DND-41 (cell line): ENCODE measurements around the gene BAIAP2.

ENCODE experiments used
- ATAC-seq: fragments of 200-7000 bp; cut with Tn5 transposase; 3 replicates; pipeline ENCODE4 v1.9.1; 2021; ENCODE audit warnings: low read depth; ENCODE audit not compliant: insufficient read depth
- DNase-seq: peaks from one replicate; pipeline ENCODE4 v3.0.0-alpha.2; 2020
- H2AFZ ChIP-seq: 2 replicates; pipeline ENCODE4 v1.6.0; 2012; ENCODE audit warnings: low read depth, low read length
- H3K27ac ChIP-seq: 2 replicates; pipeline ENCODE4 v1.5.1; 2012; ENCODE audit warnings: low read length, inconsistent platforms
- H3K27me3 ChIP-seq: fragments of 200-600 bp; sonication (generic); 2 replicates; pipeline ENCODE4 v1.6.0; 2012; ENCODE audit warnings: low read length, mild to moderate bottlenecking, inconsistent platforms; ENCODE audit not compliant: insufficient read depth, poor library complexity
- H3K36me3 ChIP-seq: 2 replicates; pipeline ENCODE4 v1.5.1; 2012; ENCODE audit warnings: low read length, inconsistent platforms; ENCODE audit not compliant: insufficient read depth
- H3K4me1 ChIP-seq: 2 replicates; pipeline ENCODE4 v1.5.1; 2012; ENCODE audit warnings: mild to moderate bottlenecking, low read length; ENCODE audit not compliant: insufficient read depth
- H3K4me2 ChIP-seq: 2 replicates; pipeline ENCODE4 v1.6.0; 2012; ENCODE audit warnings: mild to moderate bottlenecking, moderate library complexity, low read length, inconsistent platforms; ENCODE audit not compliant: insufficient read depth
- H3K4me3 ChIP-seq, 2 experiments: fragments of 200-600 bp in 1 of 2; shearing (Covaris generic) in 1 of 2; 2 replicates each; pipeline ENCODE4 v1.5.1; 2012 to 2016; ENCODE audit warnings: inconsistent platforms in 2 of 2, low read length in 2 of 2, mild to moderate bottlenecking in 2 of 2, low read depth in 1 of 2, moderate library complexity in 1 of 2
- H3K79me2 ChIP-seq: 2 replicates; pipeline ENCODE4 v1.6.0; 2012; ENCODE audit warnings: low read length, inconsistent platforms; ENCODE audit not compliant: insufficient read depth
- H3K9ac ChIP-seq: 2 replicates; pipeline ENCODE4 v1.6.0; 2012; ENCODE audit warnings: low read depth, mild to moderate bottlenecking, inconsistent platforms, low read length, moderate library complexity
- H3K9me3 ChIP-seq: 2 replicates; pipeline ENCODE4 v1.5.1; 2012; ENCODE audit warnings: low read length, moderate library complexity, mild to moderate bottlenecking, inconsistent platforms; ENCODE audit not compliant: insufficient read depth, severe bottlenecking
- H4K20me1 ChIP-seq: 2 replicates; pipeline ENCODE4 v1.6.0; 2012; ENCODE audit warnings: low read length; ENCODE audit not compliant: insufficient read depth
- EZH2 ChIP-seq: IDR thresholded peaks from 3 replicates; pipeline ENCODE4 v1.6.1; 2012; ENCODE audit warnings: borderline replicate concordance, low read depth, mild to moderate bottlenecking, moderate library complexity, low read length, inconsistent platforms; ENCODE audit not compliant: severe bottlenecking
- TF ChIP-seq, protein P1 (sequence below): IDR thresholded peaks from 2 replicates; pipeline ENCODE4 v1.5.1; 2012; ENCODE audit warnings: borderline replicate concordance, low read length, moderate library complexity, mild to moderate bottlenecking; ENCODE audit not compliant: poor library complexity, severe bottlenecking; ENCODE audit errors: extremely low read depth

Gene BAIAP2

DNA sequence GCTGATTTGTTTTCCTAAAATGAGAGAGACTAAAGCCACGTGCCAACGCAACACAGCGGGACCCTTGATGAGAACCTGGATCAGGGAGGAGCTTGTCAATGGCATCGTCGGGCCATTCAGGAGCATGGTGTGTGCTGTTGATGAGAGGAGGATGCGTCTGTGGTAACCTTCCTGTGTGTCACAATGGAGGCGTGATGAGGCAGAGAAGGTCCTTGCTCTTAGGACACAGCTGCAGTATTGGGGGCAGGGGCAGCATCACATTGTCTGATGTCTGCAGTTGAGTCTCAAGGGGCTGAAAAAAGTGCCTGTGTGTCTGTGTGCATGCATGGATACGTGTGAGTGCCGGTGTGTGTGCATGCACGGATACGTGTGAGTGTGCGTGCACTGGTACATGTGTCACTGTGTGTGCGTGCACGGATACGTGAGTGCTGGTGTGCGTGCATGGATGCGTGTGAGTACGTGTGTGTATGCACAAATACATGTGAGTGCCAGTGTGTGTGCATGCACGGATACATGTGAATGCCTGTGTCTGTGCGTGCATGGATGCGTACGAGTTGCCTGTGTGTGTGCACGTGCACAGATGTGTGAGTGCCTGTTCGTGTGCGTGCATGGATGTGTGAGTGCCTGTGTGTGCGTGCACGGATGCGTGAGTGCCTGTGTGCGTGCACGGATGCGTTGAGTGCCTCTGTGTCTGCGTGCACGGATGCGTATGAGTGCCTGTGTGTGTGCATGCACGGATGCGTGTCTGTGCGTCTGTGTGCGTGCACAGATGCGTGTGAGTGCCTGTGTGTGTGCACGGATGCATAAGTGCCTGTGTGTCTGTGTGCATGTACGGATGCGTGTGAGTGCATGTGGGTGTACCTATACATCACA, 39.3 kb downstream of the BAIAP2 start:
- H3K27me3 ChIP-seq = no peaks in the 10 kb centered on the region
- no peaks in the 10 kb centered on the region for H3K36me3 ChIP-seq
- H3K4me1 ChIP-seq = no peaks in the 10 kb centered on the region
- DNase-seq = no peak
- H3K9ac ChIP-seq = no peak overlapping the region
- H3K4me3 ChIP-seq = no peak overlapping the region
- H3K27ac ChIP-seq = no peak overlapping the region
- H3K79me2 ChIP-seq = no peaks in the 10 kb centered on the region
- no peak for ATAC-seq
- H3K4me2 ChIP-seq = no peak overlapping the region
- no peaks in the 10 kb centered on the region for H3K9me3 ChIP-seq
- no peak overlapping the region for H2AFZ ChIP-seq
- no peak for TF ChIP-seq EZH2
- TF ChIP-seq, protein P1, sequence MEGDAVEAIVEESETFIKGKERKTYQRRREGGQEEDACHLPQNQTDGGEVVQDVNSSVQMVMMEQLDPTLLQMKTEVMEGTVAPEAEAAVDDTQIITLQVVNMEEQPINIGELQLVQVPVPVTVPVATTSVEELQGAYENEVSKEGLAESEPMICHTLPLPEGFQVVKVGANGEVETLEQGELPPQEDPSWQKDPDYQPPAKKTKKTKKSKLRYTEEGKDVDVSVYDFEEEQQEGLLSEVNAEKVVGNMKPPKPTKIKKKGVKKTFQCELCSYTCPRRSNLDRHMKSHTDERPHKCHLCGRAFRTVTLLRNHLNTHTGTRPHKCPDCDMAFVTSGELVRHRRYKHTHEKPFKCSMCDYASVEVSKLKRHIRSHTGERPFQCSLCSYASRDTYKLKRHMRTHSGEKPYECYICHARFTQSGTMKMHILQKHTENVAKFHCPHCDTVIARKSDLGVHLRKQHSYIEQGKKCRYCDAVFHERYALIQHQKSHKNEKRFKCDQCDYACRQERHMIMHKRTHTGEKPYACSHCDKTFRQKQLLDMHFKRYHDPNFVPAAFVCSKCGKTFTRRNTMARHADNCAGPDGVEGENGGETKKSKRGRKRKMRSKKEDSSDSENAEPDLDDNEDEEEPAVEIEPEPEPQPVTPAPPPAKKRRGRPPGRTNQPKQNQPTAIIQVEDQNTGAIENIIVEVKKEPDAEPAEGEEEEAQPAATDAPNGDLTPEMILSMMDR = no peak
- peaks cover 7% of the 10 kb centered on the region; the same call in 1 of the 2 replicates for H4K20me1 ChIP-seq

DNA sequence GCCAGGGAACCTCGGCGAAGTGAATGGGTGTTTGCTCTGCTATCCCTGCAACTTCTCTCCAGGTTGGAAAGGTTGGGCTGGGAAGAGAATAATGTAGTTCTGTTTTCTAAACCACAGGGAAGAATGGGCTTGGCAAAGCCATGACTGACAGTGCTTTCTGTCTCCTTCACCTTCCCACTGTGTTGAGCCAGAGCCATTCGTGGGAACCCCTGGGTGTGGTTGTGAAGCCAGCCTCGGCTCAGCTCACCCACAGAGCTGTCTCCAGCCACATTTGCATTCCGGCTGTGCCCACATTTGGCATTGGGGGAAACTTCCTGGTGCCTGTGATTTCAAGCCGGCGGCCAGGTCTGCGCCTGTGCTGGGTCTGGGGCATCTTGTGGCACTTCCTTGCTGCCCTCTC, 39.9 kb downstream of the BAIAP2 start:
- Histone ChIP-seq H3K9ac (no peak overlapping the region), H3K9me3 (no peaks in the 10 kb centered on the region), H4K20me1 (peaks cover 7% of the 10 kb centered on the region; the same call in 1 of the 2 replicates), H3K27ac (no peak overlapping the region), H3K79me2 (no peaks in the 10 kb centered on the region), H3K27me3 (no peaks in the 10 kb centered on the region), H3K4me2 (no peak overlapping the region), H3K36me3 (no peaks in the 10 kb centered on the region), H2AFZ (no peak overlapping the region), H3K4me3 (no peak overlapping the region), H3K4me1 (no peaks in the 10 kb centered on the region)
- DNase-seq = no peak
- no peak for ATAC-seq
- TF ChIP-seq EZH2 = no peak
- TF ChIP-seq, protein P1 = no peak

DNA sequence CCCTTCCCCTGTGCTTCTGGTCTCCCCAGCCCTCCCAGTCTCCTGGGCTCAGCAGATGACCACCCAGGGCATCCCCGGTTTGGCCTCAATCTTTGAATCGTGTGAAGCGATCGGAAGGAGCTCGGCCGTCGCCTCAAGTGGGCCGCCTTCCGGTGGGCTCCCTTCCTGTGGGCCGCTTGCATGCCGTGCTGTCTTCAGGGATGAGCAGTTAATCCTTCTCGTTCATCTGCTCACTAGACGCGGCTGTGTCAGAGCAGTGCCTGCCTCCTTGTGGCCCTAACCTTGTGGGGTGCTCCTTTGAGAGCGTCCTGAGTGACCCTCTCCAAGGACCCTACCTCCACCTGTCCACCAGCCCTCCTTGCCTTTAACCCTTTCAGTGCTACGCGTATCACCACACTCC, 40.4 kb downstream of the BAIAP2 start:
- Histone ChIP-seq H3K79me2 (no peaks in the 10 kb centered on the region), H3K9ac (no peak overlapping the region), H4K20me1 (peaks cover 7% of the 10 kb centered on the region; the same call in 1 of the 2 replicates), H3K9me3 (no peaks in the 10 kb centered on the region), H3K4me2 (no peak overlapping the region), H3K4me1 (no peaks in the 10 kb centered on the region), H3K36me3 (no peaks in the 10 kb centered on the region), H2AFZ (no peak overlapping the region), H3K27me3 (no peaks in the 10 kb centered on the region), H3K27ac (no peak overlapping the region), H3K4me3 (no peak overlapping the region)
- no peak for ATAC-seq
- TF ChIP-seq EZH2 = no peak
- TF ChIP-seq, protein P1 = no peak
- DNase-seq = no peak
